Measurements from ENCODE around the gene SH3RF3.

Gene SH3RF3

GRCh38 chr2:109287838-109288237, 158.8 kb downstream of the SH3RF3 start:
- no peak overlapping the region for H3K4me3 ChIP-seq (ENCODE audit: low read depth, low read length)
- no peak for TF ChIP-seq CTCF (IDR thresholded peaks at IDR 0.05; ENCODE audit: control insufficient read depth, extremely low read depth, insufficient read depth)
- DNase-seq (ENCODE audit: low read depth): no peak

- TF ChIP-seq CTCF (IDR thresholded peaks at IDR 0.05; ENCODE audit: control insufficient read depth, extremely low read depth, insufficient read depth): no peak
- H3K4me3 ChIP-seq (ENCODE audit: low read depth, low read length): no peak overlapping the region
- DNase-seq (ENCODE audit: low read depth): no peak
Observed at GRCh38 chr2:109288544-109289368, 159.8 kb downstream of the SH3RF3 start.

GRCh38 chr2:109289504-109290222, 160.7 kb downstream of the SH3RF3 start:
- TF ChIP-seq CTCF (IDR thresholded peaks at IDR 0.05; ENCODE audit: control insufficient read depth, extremely low read depth, insufficient read depth): no peak
- no peak for DNase-seq (ENCODE audit: low read depth)
- H3K4me3 ChIP-seq (ENCODE audit: low read depth, low read length): no peak overlapping the region

GRCh38 chr2:109290887-109291643, 162.1 kb downstream of the SH3RF3 start:
- no peak for TF ChIP-seq CTCF (IDR thresholded peaks at IDR 0.05; ENCODE audit: control insufficient read depth, extremely low read depth, insufficient read depth)
- no peak for DNase-seq (ENCODE audit: low read depth)
- no peak overlapping the region for H3K4me3 ChIP-seq (ENCODE audit: low read depth, low read length)

GRCh38 chr2:109292386-109292785, 163.4 kb downstream of the SH3RF3 start:
- H3K4me3 ChIP-seq (ENCODE audit: low read depth, low read length): no peak overlapping the region
- DNase-seq (ENCODE audit: low read depth): no peak
- TF ChIP-seq CTCF (IDR thresholded peaks at IDR 0.05; ENCODE audit: control insufficient read depth, extremely low read depth, insufficient read depth): no peak

GRCh38 chr2:109293663-109294062, 164.7 kb downstream of the SH3RF3 start:
- TF ChIP-seq CTCF (IDR thresholded peaks at IDR 0.05; ENCODE audit: control insufficient read depth, extremely low read depth, insufficient read depth): no peak
- H3K4me3 ChIP-seq (ENCODE audit: low read depth, low read length): no peak overlapping the region
- DNase-seq (ENCODE audit: low read depth): no peak
